ENCODE results near the gene TMEM240.

The TMEM240 gene

GRCh38 chr1:1558591-1558990 lies 18.2 kb upstream of the TMEM240 start:
- in situ Hi-C loops (cut with HindIII; ENCODE audit: low sequenced_read_pairs) = loop anchor here (10.0 kb wide), 1 partner anchor 184 kb away; the partner anchor contains the start of gene AURKAIP1

GRCh38 chr1:1557688-1558087 lies 17.3 kb upstream of the TMEM240 start:
- in situ Hi-C loops (cut with HindIII; ENCODE audit: low sequenced_read_pairs) = loop anchor here (10.0 kb wide), 1 partner anchor 183 kb away; the partner anchor contains the start of gene AURKAIP1

GRCh38 chr1:1556961-1557360 lies 16.5 kb upstream of the TMEM240 start:
- in situ Hi-C loops (cut with HindIII; ENCODE audit: low sequenced_read_pairs) = loop anchor here (10.0 kb wide), 1 partner anchor 182 kb away; the partner anchor contains the start of gene AURKAIP1

- in situ Hi-C loops (cut with HindIII; ENCODE audit: low sequenced_read_pairs) = loop anchor here (10.0 kb wide), 1 partner anchor 182 kb away; the partner anchor contains the start of gene AURKAIP1
Observed at GRCh38 chr1:1556505-1556904, 16.1 kb upstream of the TMEM240 start.

DNA sequence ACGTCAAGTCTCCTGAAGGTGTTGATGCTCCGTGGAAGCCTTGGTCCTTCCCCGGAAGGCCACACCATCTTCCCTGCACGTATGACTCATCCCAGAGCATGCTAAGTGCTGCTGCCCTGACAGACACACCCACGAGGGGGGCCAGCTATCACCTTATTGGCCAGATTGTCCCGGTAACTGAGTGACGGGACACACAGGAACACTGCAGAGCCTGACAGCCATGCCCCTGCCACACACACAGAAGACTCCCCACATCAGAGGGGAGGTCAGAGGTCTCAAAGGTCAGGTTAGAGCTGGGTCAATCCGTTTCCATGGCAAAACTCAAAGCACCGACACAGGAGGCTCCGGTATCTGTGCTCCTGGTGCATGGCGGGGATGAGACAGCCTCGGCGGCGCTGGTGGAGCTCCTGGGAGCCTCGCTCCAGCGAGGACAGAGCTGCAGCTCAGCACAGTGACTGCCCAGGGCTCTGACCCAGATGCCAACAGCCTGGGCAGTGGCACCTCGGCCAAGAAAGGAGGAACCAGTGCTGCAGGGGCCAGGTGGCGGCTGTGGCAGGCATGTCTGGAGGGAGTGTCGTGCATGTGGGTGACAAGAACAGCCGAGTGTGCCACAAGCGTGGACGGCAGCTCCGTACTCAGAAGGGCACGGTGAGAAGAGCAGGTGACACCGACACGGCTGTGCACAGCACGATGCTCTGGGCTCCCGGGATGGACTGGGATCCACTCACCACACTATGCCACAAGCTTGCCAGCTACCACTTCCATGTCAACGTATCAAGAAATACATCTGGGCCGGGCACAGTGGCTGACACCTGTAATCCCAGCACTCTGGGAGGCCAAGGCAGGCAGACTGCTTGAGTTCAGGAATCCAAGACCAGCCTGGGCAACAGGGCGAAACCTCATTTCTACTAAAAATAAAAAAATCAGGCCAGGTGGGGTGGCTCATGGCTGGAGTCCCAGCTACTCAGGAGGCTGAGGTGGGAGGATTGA lies 14.8 kb upstream of the TMEM240 start:
- in situ Hi-C loops (cut with HindIII; ENCODE audit: low sequenced_read_pairs) = loop anchor here (10.0 kb wide), 1 partner anchor 180 kb away; the partner anchor contains the start of gene AURKAIP1

DNA sequence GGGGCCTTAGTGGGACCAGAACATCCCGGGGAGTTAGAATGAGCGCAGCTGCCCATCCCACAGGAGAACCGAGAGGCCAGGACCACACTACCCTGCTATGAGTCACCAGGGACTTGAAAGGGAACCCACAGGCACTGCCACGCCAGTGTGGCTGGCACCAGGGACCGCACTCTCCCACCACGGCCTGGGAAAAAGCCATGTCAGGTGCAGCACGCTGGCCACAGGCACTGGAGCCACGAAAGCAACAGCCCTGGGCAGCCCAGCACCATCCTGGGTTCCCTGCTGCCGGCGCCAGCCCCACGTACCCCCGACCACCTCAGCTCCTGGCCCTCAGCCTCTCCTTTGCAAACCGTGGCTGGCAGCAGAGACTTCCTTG lies 14.1 kb upstream of the TMEM240 start:
- in situ Hi-C loops (cut with HindIII; ENCODE audit: low sequenced_read_pairs) = loop anchor here (10.0 kb wide), 1 partner anchor 180 kb away; the partner anchor contains the start of gene AURKAIP1

DNA sequence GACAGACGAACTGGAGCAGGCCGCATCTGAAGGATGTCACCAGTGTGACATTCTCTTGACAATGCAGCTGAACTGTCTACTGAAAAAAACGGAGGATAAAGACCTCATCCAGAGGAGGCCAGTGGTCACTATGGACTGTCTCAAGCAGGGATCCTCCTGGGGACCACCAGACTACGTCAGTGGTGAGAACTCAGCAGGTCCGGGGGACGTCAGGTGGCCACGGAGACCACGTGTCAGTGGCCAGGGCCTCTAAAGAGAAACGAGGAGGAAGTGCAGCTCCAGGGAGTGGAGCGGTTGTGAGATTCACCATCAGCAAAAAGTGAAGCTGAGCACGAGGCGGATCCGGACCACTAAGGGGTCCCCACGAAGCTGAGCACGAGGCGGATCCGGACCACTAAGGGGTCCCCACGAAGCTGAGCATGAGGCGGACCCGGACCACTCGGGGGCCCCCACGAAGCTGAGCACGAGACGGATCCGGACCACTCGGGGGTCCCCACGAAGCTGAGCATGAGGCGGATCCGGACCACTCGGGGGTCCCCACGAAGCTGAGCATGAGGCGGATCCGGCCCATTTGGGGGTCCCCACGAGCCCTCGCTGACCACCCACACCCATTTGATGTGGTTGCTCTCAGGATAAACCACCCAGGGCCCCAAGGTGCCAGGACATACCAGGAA lies 13.5 kb upstream of the TMEM240 start:
- in situ Hi-C loops (cut with HindIII; ENCODE audit: low sequenced_read_pairs) = loop anchor here (10.0 kb wide), 1 partner anchor 179 kb away; the partner anchor contains the start of gene AURKAIP1

DNA sequence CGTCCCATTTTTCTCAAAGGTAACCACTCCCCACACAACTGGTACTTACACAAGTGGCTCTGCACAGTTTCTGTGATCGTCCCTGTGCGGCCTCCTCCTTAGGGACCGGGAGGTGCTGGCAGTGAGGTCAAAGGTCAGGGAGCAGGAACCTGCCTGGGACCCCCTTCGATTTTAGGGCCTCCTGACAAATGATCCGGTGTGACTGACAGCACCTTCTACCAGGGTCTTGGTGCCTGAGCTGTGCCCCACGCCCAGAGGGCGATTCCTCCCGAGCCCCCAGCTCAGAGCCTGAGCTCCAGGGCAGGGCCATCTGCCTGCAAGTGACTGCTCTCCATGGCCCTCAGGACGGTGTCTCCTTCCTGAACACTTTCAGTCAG lies 11.8 kb upstream of the TMEM240 start:
- in situ Hi-C loops (cut with HindIII; ENCODE audit: low sequenced_read_pairs) = loop anchor here (10.0 kb wide), 1 partner anchor 177 kb away; the partner anchor contains the start of gene AURKAIP1

DNA sequence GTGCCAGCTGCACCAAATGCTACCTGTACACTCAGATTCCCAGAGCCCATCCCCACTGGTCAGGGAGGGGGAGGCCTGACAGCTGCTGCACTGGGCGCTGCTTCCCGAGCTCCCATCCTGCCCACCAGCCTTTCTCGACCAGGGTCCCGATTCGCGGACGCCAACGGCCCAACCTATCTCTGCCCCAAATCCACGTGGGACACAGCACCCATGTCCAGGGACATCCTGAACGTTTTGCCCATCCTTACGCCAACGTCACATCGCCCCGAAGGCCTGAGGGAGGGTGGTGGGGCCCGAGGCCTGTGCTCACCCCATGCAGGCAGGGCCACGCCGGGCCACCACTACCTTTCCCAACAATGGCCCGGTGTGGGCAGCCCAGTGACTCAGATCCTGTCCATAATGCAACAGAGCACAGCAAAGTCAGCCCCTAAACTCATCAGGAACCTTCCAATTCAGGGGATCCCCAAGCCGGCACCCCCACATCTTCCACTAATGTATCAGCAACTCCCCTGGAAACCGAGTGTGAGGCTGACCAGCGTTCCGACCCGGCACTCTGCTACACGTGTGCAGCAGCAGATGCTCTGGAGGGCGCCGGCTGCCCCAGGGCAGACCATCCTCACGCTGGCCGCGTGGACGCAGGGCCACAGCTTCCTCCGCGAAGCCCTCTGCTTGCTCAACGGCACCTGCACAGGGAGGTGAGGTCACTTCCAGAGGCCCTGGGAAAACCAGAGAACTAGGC lies 11.3 kb upstream of the TMEM240 start:
- in situ Hi-C loops (cut with HindIII; ENCODE audit: low sequenced_read_pairs) = loop anchor here (10.0 kb wide), 1 partner anchor 177 kb away; the partner anchor contains the start of gene AURKAIP1

DNA sequence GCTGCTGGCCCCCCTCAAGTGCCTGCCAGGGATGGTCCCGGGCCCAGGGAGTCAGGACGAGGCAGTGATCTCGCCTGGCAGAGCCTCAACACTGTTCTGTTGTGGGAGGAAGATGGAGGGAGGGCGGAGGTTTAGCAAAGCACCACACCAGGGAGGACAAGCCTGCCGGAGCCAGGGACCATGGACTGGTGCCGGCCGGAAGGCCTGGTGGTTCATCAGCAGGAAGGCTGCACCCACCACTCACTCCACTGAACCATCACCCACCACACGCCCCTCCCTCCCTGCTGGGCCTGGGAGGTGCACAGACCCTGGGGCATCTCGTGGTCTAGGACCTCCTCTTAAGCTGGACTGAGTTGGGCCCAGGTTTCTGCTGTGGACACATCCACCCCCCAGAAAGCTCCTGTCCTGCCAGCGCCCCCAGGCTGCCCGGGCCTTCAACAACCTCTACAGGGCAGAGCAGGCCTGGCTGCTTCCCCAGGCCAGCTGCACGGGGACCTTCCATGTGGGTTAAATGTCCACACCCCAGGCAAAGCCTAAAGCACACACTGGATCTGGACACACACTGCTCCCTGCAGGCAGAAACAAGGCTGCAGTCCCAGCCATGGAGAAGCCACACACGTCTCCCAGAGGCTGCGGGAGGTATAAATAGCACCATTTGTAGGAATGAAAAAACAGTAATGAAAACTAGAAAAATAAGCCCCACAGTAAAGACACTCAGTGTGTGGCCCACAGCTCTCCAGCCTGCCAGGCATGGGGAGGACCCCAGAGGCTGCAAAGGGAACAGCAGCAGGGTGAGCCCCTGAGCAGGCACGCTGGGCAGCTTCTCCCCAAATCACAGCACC lies 10.4 kb upstream of the TMEM240 start:
- in situ Hi-C loops (cut with HindIII; ENCODE audit: low sequenced_read_pairs) = loop anchor here (10.0 kb wide), 1 partner anchor 176 kb away; the partner anchor contains the start of gene AURKAIP1

GRCh38 chr1:1550087-1550486 lies 9.7 kb upstream of the TMEM240 start:
- in situ Hi-C loops (cut with HindIII; ENCODE audit: low sequenced_read_pairs) = loop anchor here (10.0 kb wide), 1 partner anchor 175 kb away; the partner anchor contains the start of gene AURKAIP1

GRCh38 chr1:1548591-1548990 lies 8.2 kb upstream of the TMEM240 start:
- in situ Hi-C loops (cut with HindIII; ENCODE audit: low sequenced_read_pairs) = no loop called here

DNA sequence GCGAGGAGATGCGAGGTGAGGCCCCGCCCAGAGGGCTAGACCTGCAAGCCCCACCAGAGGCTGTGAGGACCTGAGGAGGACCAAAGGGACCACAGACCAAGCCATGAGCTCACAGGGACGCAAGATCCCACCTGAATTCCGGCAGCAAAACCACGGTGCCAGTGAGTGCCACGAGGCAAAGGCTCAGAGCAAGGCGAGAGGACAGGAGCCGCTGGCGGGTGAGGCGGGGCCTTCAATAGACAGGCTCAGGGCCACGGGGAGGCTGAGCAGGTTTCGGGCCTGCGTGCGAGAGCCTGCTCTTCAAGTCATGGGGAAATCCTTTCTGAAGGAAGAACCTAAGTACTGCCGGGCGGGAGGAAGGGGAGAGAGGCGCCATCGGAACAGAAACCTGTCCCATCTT lies 7.1 kb upstream of the TMEM240 start:
- in situ Hi-C loops (cut with HindIII; ENCODE audit: low sequenced_read_pairs) = no loop called here

DNA sequence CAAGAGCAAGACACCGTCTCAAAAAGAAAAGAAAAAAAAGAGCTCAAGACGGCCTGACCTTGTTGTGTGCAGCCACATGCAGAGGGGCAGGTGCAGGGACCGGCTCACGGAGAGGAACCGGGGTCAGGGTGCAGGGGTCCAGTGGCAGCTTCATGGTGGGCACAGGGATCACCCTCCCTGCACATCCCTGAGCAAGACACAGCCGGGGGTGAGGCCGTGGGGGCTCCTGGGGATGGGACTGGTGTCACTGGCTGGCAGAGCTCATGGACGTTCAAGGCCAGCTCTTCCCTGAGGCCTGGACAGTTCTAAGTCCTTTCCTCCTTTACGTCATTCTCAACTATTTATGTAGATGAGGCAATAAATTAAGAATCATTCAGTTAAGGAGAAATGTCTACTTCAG lies 6.6 kb upstream of the TMEM240 start:
- in situ Hi-C loops (cut with HindIII; ENCODE audit: low sequenced_read_pairs) = no loop called here

DNA sequence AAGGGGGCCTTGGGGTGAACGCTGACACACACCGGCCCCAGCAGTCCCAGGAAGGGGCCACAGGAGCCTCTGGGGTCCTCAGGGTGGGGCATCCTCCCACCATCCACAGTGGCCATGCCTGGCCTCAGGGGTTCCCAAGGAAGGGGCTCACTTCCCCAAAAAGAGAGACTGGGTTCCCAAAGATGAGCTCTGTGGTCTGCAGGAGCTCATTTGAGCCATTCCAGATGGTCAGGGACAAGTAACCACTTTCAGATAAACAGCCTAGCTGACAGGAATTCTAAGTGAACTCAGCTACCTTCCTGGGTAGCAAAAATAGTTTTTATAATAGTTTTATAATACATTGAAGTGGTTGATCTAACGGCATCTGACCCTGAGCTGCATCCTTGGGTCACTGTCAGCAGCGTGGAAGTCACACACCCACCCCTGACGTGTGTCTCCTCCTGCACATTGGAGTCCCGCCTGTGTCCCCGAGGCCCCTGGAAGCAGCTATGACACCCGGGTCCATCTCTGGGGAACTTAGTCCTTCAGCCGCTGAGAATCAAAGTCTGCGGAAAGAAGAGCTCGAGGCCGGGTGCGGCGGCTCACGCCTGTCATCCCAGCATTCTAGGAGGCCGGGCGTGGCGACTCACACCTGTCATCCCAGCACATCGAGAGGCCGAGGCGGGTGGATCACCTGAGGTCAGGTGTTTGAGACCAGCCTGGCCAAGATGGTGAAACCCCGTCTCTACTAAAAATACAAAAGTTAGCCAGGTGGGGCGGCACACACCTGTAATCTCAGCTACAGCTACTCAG lies 5.7 kb upstream of the TMEM240 start:
- in situ Hi-C loops (cut with HindIII; ENCODE audit: low sequenced_read_pairs) = no loop called here

GRCh38 chr1:1544544-1544943 lies 4.1 kb upstream of the TMEM240 start:
- in situ Hi-C loops (cut with HindIII; ENCODE audit: low sequenced_read_pairs) = no loop called here

- in situ Hi-C loops (cut with HindIII; ENCODE audit: low sequenced_read_pairs) = no loop called here
Observed at GRCh38 chr1:1543706-1544099, 3.3 kb upstream of the TMEM240 start.

- in situ Hi-C loops (cut with HindIII; ENCODE audit: low sequenced_read_pairs) = no loop called here
Observed at GRCh38 chr1:1542766-1543705, 2.6 kb upstream of the TMEM240 start.

Measured in endothelial cell of hepatic sinusoid (primary cell).